Kasumi-1 (cell line): ENCODE measurements around the gene MSH3.
"Not testable (repeated sequence)": the region's sequence is repeated elsewhere in the genome, so short reads cannot be mapped to it uniquely, and the experiment has no call there.

ENCODE experiments used
- DNase-seq, 2 experiments: peaks; one replicate each; lab custom pipeline; 2025; lab: John Stamatoyannopoulos, UW

The MSH3 gene

DNA sequence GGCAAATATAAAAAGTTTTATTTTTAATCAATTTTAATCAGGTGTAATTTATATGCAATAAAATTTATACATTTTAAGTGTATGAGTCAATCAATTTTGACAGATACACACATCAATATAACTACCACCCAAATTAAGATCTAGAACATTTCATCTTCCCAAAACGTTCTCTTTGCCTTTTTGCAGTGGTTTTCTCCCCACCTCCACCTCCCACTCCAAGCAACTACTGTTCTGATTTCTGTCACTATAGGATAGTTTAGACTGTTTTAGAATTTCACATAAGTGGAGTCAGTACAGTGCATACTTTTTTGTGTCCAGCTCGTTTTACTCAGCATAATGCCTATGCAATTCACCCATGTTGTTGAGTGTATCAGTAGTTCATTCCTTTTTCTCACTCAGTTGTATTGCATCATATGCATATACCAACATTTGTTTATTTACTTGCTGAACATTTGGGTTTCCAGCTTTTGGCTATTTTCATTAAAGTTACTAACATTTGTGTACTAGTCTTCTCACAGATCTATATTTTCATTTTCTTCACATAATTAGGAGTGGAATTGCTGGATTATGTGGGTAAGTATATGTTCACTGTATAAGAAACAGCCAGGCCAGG is 52.5 kb downstream of the MSH3 start:
- DNase-seq = no peak

DNA sequence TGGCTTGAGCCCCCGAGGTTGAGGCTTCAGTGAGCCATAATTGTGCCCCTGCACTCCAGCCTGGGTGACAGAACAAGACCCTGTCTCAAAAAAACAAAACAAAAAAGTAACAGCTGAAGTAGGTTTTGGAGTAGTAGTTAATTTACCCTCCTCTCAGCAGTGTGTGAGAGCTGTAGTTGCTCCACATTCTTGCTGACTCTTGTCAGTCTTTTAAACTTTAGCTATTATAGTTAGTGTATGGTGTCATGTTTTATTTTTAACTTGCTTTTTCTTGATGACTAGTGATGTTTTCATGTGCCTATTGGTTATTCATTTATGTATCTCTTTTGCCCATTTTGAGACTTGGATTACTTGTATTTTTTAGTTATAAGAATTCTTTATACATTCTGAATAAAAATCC is 53.2 kb downstream of the MSH3 start:
- DNase-seq = no peak

DNA sequence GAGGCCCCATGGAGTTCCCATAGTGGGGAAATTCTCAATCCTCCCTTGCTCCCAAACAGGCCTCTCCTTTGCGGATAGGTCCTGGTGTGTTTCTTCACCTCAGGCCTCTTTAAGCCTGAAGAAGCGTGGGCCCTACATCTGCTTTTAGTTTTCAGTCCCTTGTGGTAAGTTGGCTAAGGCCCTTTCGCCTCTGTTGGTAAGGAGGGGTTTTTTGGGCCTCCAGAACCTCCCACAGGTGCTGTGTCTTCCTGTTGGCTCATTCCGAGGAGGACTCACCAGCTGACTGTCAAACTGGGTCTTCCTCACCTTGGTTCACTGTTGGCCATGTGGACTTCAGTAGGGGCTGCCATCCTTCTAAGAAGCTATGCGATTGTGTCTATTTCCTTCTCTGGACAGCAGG is 56.8 kb downstream of the MSH3 start:
- DNase-seq = no peak

DNA sequence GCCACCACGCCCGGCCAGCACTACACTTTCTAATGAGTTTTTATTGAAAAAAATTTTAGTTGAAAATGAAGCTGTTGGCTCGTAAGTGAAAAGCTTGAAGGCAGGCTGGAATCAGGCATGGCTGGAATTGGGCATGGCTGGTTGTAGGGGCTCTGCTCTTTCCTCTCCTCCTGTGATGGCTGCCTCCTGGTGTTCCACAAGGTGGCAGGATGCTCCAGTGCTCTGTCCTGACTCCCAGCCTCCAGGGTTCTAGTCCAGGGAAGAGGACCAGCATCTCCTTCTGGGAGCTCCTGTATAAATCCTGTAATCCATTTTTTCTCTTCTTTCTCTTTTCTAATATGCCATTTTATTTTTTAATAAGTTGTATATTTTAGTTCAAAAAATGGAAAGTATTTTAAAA is 57.5 kb downstream of the MSH3 start:
- DNase-seq = peak; percentile 10 to 13

DNA sequence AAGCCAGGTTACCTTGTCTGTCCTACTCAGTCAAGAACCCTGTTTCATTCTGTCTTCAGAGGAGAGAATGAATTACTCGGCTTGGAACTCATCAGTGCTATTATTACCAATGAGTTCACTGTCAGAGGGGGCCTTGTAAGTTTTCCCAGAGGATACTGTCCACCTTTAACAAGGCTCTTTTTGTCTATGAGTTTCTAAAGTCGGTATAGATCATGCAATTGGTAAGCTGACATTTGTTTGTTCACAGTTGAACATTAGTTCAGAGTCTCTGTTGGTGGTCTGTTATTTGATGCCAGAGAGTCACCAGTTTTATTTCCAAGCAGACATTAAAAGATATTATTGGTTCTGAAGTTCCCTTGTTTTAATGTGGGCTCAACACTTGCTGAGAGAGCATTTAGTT is 58.5 kb downstream of the MSH3 start:
- DNase-seq = no peak

DNA sequence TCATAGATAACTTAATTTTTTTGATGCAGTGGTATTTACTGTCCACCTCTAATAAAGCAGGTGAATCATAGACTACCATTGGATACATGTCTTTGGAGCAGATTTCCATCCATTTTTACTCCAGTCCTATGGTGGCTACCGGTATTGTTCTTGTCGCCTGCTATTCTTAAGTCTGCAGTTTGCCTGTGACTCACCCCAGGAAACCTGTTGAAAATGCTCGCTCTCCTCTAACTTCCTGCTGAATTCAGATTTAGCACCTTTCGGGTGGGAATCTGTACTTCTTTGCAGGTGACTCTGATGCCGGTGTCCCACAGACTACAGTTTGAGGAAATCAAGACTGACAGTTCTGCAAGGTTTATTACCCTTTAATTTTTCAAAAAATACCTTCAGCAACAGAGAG is 59.2 kb downstream of the MSH3 start:
- no peak for DNase-seq

DNA sequence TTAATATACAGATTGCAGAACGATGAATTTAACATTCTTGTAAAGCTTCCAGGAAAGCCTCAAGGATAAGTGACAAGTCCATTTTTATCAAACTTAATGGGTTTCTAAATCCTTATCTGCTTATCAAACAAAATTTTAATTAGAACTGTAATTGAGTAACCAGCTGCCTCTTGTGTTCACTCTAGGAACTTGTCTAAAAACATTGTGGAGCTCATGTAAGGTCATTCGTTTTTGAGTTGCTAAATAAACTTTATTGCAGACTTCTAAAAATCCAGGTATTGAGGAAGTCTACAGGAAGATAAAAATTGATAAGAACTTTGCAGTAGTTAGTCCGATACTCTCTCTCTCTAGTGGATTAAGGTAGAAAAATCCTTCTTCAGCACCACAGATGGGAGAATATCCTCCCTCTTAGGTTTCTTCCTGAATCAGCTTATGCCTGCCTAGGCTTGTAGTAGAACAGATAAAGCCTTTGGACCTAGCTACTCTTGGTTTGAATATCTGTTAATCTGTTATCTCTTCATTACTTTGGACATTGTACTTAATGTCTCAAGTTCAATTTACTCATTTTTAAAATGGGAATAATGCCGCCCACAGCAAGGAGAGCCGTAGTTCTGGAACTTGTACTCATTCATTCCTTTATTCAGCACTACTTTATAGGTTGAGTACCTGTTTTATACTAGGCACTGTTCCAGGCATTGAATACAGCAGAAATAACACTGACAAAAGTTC is 60.3 kb downstream of the MSH3 start:
- no peak for DNase-seq

DNA sequence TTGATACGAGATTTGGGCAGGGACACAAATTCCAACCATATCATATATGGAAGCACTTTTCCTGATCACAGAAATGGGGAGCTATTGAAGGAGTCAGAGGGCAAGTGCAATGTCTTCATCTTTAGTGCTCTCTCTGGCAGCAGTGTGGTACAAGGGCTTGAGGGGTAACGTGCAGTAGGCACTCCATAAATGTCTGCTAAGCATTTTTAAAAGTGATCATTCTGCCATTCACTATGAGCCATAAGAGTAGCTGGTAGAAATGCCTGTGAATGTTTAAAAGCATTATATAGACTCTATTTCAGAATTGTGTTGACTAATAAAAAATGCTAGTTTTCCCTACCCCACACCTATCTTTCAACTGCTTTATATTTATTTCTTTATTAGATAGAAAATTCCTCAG is 61.4 kb downstream of the MSH3 start:
- DNase-seq = no peak

DNA sequence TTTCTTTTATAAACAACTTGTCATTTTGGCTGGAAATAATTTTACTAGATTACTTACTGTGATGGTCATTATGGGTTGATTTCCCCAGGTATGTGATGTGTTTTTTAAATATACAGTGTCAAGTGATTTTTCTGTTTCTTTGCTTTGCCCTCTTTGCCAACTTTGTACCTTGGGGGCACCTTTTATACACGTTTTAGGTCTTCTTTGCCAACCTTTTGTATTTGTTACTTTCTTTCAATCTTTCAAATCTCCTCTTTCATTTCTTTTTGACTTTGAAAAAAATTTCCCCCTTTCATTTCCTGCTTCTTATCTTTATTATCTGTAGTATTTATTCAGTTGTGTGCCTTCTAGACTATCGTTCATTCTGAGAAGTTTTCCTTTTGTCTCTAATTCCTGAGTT is 65.7 kb downstream of the MSH3 start:
- DNase-seq = no peak

DNA sequence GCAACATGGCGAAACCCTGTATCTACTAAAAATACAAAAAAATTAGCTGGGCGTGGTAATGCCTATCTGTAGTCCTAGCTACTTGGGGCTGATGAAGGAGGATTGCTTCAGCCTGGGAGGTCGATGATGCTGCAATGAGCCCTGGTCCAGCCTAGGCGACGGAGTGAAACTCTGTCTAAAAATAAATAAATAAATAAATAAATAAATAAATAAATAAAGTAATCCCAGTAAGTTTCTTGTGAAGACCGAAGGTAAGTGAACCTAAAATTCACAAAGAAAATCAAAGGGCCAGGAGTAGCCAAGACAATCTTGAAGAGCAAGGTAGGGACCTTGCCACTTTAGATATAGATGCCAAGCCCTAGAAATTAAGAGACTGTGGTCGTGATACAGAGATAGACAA is 68.5 kb downstream of the MSH3 start:
- no peak for DNase-seq

DNA sequence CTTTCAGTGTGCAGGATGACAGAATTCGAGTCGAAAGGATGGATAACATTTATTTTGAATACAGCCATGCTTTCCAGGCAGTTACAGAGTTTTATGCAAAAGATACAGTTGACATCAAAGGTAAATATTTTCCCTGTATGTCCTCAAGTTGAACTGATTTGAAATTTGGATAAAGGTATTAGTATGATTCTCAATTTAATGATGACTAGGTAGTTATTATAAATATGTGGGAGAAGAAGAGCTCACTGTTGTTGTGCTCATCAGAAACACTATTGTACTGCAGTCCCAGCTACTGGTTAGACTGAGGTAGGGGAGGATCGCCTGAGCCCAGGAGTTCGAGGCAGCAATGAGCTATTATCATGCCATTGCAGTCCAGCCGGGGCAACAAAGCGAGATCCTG is 71.0 kb downstream of the MSH3 start:
- no peak for DNase-seq

DNA sequence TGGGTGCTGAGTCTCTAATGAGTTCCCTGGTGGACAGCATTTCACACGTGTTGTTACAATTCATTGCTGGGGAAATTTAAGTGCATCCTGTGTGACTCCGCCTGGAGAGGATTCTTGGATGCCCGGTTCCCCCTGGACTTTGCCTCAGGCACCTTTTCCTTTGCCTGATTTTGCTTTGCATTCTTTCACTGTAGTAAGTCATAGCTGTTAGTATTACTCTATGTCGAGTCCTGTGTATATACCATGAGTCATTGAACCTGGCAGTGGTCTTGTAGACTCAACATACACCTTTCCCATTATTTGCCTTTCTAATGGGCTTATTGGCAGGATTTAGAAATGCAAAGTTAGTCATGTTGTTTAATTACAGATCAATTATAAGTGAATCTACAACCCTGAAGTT is 82.3 kb downstream of the MSH3 start:
- no peak for DNase-seq

DNA sequence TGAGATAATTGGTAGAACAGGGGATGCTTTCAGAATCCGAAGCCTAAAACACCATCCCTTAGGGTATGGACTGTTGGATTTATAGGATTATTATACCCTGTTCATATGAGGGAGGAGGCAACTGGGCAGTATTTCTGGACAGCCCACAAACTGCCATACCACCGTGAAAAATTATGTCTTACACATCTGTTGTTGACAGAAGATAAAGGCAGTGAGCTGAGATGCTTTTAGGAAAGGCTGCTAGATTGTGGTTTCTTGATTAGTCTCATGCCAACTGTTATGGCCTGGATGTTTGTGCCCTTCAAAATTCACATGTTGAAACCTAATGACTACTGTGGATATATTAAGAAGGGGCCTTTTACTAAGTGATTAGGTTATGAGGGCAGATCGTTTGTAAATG is 84.0 kb downstream of the MSH3 start:
- no peak for DNase-seq

DNA sequence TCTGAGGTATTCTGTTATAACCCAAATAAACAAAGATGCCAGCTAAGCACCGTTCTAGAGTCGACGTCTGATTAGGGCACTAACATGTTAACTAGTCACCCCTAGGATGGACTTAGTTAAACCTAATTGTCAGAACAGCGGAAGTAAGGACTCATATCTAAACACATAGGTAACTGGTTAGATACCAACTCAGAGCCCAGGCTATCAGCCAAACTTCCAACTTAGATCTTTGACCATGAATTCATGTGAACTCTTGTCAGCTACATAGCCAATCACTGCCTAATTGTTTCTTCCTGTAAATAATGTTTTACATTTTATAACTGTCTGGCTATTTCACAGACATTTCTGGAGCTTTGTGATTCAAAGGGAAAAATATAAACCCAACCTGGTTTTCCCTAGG is 84.6 kb downstream of the MSH3 start:
- DNase-seq = no peak

DNA sequence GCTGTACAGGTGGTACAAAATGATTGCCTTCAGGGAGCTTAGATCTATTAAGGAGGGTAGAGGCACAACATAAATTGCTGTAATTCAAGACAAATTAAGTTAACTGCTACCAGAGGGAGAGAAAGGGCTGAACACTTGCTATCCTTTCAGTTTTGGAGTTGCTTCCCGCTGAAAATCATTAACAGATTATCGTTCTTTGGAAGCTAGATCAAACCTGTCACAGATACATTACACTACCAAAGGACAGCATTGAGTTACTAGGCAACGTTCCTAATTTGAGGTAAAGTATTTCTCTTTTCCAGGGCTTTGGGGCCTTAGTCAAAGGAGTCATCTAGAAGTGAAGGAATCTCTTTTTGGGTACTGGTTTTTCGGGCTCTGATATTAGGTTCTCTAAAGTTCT is 85.0 kb downstream of the MSH3 start:
- DNase-seq = no peak

DNA sequence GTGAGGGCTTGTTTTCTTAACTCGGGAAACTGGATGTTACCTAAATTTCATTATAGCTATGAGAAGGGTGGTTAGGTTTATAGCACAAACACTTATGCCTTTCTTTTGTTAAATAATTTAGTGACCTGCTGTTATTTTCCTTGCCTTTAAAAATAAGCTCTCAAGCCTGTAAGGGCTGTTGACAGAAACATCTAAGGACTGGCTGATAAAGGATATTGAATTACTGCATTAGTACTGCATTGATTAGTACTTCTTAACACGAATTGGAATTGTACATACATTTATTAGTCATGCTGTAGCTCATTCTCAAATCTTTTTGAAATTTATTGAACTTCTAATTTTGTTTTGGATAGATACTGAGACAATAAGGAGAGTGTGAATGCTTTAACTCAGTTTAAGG is 85.4 kb downstream of the MSH3 start:
- no peak for DNase-seq

DNA sequence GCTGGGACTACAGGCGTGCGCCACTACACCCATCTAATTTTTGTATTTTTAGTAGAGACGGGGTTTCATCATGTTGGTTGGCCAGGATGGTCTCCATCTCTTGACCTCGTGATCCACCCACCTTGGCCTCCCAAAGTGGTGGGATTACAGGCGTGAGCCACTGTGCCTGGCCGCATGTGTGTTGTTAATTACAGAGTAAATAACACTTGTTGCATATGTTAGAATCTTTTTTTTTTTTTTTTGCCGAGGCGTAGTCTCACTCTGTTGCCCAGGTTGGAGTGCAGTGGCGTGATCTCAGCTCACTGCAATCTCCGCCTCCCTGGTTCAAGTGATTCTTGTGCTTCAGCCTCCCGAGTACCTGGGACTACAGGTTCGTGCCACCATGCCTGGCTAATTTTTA is 86.0 kb downstream of the MSH3 start:
- not testable (repeated sequence) for DNase-seq

DNA sequence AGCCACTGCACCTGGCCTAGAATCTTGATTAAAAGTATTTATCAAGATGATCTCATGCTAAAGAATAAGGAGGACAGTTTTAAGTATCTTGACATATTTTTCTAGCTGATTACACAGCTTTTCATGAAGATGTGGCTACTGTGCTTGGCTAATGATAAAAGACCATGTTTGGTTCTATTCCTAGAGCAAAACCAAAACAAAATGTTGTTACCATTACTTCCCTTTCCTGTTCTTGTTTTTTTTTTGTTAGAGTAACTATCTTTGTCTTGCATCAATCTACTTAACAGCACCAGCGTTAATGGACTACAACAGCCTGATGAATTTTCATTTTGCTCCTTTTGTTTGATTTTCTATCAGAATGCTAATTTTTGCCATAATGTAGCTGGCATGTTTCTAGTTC is 86.5 kb downstream of the MSH3 start:
- no peak for DNase-seq

DNA sequence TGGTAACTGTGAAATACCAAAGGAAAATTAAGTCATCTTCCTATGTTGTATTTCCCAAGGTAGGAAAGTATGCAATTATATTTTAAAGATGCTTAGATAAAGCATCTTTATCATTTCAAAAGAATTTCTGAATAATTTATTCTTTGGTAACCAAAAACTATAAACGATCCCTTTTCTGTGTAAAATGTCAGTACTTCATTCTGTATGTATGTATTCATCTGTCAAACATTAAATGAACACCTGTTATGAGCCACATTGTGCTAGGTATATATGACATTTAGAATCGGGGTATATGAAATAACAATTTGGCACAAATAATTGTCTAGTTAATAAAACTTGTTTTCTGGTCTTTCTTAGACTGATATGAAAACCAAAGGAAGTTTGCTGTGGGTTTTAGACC is 89.7 kb downstream of the MSH3 start:
- DNase-seq = no peak

DNA sequence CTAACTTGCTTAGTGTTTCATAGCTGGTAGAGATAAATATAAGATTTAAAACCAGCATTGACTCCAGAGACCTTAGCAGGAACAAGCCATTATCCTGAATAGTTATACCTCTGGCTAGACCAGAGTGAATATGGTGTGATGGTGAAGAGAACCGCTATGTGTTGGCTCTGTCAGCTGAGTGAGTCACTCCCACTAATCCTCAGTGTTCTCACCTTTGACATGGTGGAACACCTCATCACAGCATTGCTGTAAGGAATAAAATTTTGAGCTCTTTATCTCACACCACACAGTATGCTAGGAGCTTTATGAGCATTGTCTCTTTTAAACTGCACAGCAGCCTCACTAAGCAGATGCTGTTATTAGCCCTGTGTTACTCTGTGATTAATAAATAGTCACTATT is 91.0 kb downstream of the MSH3 start:
- no peak for DNase-seq

DNA sequence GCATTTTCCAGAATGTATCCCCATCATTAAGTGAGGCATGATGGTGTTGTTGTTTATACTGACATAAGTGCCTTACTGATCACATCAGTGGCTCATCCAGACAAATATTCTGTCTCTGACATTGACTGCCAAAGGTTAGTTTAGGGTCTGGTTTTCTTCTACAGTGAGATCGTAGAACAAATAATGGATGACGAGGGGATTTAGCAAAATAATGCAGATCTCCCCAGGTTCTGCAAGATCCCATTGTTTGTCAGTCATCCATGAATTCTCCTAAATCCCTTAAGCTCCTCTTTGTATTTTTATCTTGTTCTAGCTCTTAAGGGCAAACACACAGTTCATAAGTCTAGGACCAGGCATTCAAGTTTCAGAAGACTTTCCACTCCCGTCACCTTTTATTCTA is 93.5 kb downstream of the MSH3 start:
- no peak for DNase-seq

DNA sequence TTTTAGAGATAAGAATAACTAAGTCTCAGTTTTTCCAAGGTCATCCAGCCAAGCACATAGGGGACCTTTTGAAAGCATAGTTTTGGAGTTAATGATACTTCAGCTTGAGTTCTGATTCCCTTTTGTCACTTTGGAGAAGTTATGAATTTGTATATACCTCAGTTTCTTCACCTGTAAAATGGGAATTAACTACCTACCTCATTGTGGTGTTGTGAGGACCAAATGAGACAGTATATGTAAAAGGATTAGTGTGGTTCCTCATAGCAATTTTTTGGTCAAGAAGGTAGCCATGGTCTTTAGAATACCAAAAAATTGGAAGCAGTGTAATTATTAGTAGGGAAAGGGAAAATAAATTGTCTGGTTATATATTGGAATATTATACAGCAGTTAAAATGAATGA is 98.0 kb downstream of the MSH3 start:
- no peak for DNase-seq

DNA sequence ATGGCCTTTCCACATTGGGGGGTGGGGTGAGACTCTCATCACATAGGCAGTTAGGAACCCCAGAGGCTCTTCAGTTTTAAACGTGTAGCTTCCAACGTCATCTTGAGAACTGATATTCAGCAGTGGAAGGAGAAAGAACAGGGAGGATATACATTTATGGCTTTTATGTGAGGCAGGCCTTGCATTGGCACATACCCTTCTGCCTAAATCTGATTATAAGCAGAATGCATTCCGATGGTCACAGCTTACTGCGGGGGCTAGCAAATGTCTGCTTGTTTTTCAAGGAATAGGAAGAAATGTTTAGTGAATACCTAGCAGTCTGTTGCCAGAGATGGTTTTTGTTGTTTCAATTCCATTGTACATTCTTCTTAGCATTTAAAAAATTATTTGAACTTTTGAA is 99.3 kb downstream of the MSH3 start:
- DNase-seq = no peak

DNA sequence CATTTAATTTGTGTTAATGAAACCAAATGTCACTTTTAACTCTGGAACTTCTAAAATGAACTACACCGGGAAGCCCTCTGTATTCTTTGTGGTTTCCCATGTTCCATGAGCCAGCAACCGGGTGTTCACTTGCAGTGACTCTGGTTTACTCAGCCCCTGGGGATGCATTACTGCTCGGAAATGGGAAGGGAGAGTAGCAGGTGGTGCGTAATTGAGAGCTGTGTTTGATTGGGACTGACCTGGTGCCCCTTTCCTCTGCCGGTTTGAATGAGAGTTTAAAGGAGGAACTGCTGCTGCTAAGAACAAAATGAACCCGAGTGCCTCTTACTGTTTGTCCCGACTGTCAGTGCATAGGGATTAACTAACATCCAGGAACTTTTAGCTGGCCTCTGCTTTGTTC is 100.4 kb downstream of the MSH3 start:
- DNase-seq = peak; percentile 18 to 30
